ENCODE results near the gene TMEM120B. TPM values are rescaled to one million over a fixed set of nuclear protein-coding genes. Genes with fewer than 3 reads are reported as not detected.

The TMEM120B gene
- total RNA-seq, 4 donors from 2014 or later, result 3.7 to 8.6 (median 5.2) TPM

GRCh38 chr12:121803861-121804416 is 91.4 kb downstream of the TMEM120B start, which contains the start of gene SETD1B:
SETD1B (plus strand) TSS chr12:121804009; CDS start chr12:121804738, 729 bp downstream.
- H3K27ac ChIP-seq, result peak within 1 kb of the TSS; percentile 100
- DNase-seq, result peak in 2 of 3 donors; percentile 74 to 81
- TF ChIP-seq POLR2A (IDR thresholded peaks at IDR 0.05) (peak in 1 of 2 donors; percentile 50), CTCF (IDR thresholded peaks at IDR 0.05) (no peak)
- peak within 1 kb of the TSS; percentile 82 to 93 (median 88) for H3K4me3 ChIP-seq
- H3K36me3 ChIP-seq, result peaks cover 0 to 15% (median 0%) of the 10 kb centered on the region in 3 donors
- H3K9me3 ChIP-seq, result no peaks in the 10 kb centered on the region
- peaks cover 0 to 27% (median 20%) of the 10 kb centered on the region in 4 donors for H3K4me1 ChIP-seq
- no peaks in the 10 kb centered on the region for H3K27me3 ChIP-seq

- TF ChIP-seq CTCF (IDR thresholded peaks at IDR 0.05) (peak in 1 of 6 experiments; percentile 11), POLR2A (IDR thresholded peaks at IDR 0.05) (peak in 1 of 2 donors; percentile 14)
- peaks cover 0 to 24% (median 17%) of the 10 kb centered on the region in 4 donors for H3K4me1 ChIP-seq
- H3K27me3 ChIP-seq, result no peaks in the 10 kb centered on the region
- peak; percentile 72 to 82 (median 73) for DNase-seq
- no peaks in the 10 kb centered on the region for H3K9me3 ChIP-seq
- peaks cover 0 to 21% (median 0%) of the 10 kb centered on the region in 3 donors for H3K36me3 ChIP-seq
- H3K4me3 ChIP-seq, result peak overlapping the region; percentile 82 to 93 (median 88)
- H3K27ac ChIP-seq, result peak overlapping the region; percentile 100
Measured at GRCh38 chr12:121804417-121805111, 92.0 kb downstream of the TMEM120B start.

GRCh38 chr12:121805171-121806008 is 92.8 kb downstream of the TMEM120B start:
- TF ChIP-seq CTCF (IDR thresholded peaks at IDR 0.05) (no peak), POLR2A (IDR thresholded peaks at IDR 0.05) (no peak)
- Histone ChIP-seq H3K36me3 (peaks cover 0 to 29% (median 0%) of the 10 kb centered on the region in 3 donors), H3K4me1 (peaks cover 0 to 27% (median 18%) of the 10 kb centered on the region in 4 donors), H3K27me3 (no peaks in the 10 kb centered on the region), H3K9me3 (no peaks in the 10 kb centered on the region), H3K4me3 (peak overlapping the region; percentile 82 to 93 (median 88)), H3K27ac (peak overlapping the region; percentile 100)
- peak in 2 of 3 donors; percentile 49 to 58 for DNase-seq

DNA sequence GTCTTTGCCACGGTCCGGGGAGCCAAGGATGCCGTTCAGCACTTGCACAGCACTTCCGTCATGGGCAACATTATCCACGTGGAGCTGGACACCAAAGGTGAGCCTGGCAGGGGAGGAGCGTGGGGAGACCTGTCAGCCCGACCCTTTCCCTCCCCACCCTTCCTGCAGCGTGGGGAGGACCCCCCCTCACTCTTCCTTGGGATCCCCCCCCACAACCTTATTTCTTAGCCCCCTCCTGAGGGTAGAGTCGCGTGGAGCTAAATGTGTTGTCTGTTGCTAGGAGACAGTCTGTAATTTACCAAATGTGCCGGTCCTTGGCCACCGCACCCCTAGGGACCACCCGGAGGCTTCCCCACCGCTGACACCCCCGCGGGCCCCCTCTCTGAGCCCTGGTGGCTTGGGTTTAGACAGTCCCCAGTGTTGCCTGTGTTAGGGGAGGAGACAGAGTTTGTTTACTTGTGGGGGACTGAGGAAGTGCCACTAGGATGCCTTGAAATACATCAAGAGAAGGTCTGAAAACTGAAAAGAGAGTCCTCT is 93.5 kb downstream of the TMEM120B start:
- DNase-seq, result peak in 1 of 3 donors; percentile 55
- Histone ChIP-seq H3K4me3 (peak overlapping the region; percentile 82 to 93 (median 88)), H3K9me3 (no peaks in the 10 kb centered on the region), H3K36me3 (peaks cover 0 to 34% (median 0%) of the 10 kb centered on the region in 3 donors), H3K27me3 (no peaks in the 10 kb centered on the region), H3K27ac (peak overlapping the region; percentile 43 to 100 (median 80)), H3K4me1 (peaks cover 0 to 34% (median 21%) of the 10 kb centered on the region in 4 donors)
- TF ChIP-seq CTCF (IDR thresholded peaks at IDR 0.05) (no peak), POLR2A (IDR thresholded peaks at IDR 0.05) (no peak)

Measured in Peyer's patch (tissue), 4 donors.